Smooth muscle cell (in vitro differentiated cells): Measurements from ENCODE around the gene CUBN. TPM values are rescaled to one million over a fixed set of nuclear protein-coding genes. Genes with fewer than 3 reads are reported as not detected.

ENCODE experiments used
- DNase-seq: peaks from one replicate; lab custom pipeline; 2025; ENCODE audit not compliant: unreplicated experiment; lab: John Stamatoyannopoulos, UW
- H2AFZ ChIP-seq: fragments of 200-600 bp; sonication (generic); 2 replicates; pipeline ENCODE4 v1.6.0; 2016; ENCODE audit warnings: antibody characterized with exemption, low read depth, mild to moderate bottlenecking
- H3F3A ChIP-seq: fragments of 200-600 bp; sonication (generic); 2 replicates; pipeline ENCODE4 v1.6.0; 2017; ENCODE audit warnings: antibody characterized with exemption, low read depth
- H3K27ac ChIP-seq: fragments of 200-600 bp; sonication (generic); 2 replicates; pipeline ENCODE4 v1.5.1; 2016; ENCODE audit warnings: low read depth, mild to moderate bottlenecking
- H3K27me3 ChIP-seq: fragments of 200-600 bp; sonication (generic); 2 replicates; pipeline ENCODE4 v1.6.1; 2016; ENCODE audit warnings: low read depth, mild to moderate bottlenecking
- H3K36me3 ChIP-seq: fragments of 200-600 bp; sonication (generic); 2 replicates; pipeline ENCODE4 v1.5.1; 2016; ENCODE audit warnings: low read depth
- H3K4me1 ChIP-seq: fragments of 200-600 bp; sonication (generic); 2 replicates; pipeline ENCODE4 v1.5.1; 2016; ENCODE audit warnings: low read depth
- H3K4me2 ChIP-seq: fragments of 200-600 bp; sonication (generic); 2 replicates; pipeline ENCODE4 v1.6.0; 2016; ENCODE audit warnings: mild to moderate bottlenecking
- H3K4me3 ChIP-seq: fragments of 200-600 bp; sonication (generic); 2 replicates; pipeline ENCODE4 v1.5.1; 2016; ENCODE audit warnings: mild to moderate bottlenecking
- H3K79me2 ChIP-seq: fragments of 200-600 bp; sonication (generic); 2 replicates; pipeline ENCODE4 v1.6.0; 2016; ENCODE audit warnings: low read depth, mild to moderate bottlenecking
- H3K9ac ChIP-seq: fragments of 200-600 bp; sonication (generic); 2 replicates; pipeline ENCODE4 v1.6.0; 2016; ENCODE audit warnings: low read depth
- H3K9me3 ChIP-seq: fragments of 200-600 bp; sonication (generic); replicated peaks from 2 replicates; pipeline ENCODE4 v1.5.1; 2016; ENCODE audit warnings: low read depth
- H4K20me1 ChIP-seq: fragments of 200-600 bp; sonication (generic); 2 replicates; pipeline ENCODE4 v1.6.0; 2016; ENCODE audit warnings: low read depth
- CTCF ChIP-seq: fragments of 200-600 bp; sonication (generic); IDR thresholded peaks from 2 replicates; pipeline ENCODE4 v1.5.1; 2017; ENCODE audit warnings: borderline replicate concordance, mild to moderate bottlenecking, antibody characterized with exemption; ENCODE audit not compliant: insufficient read depth, poor library complexity, severe bottlenecking
- WGBS: methylation state at CpG from one replicate; pipeline ENCODE4 v1.1.7; 2016; ENCODE audit warnings: low lambda C conversion rate; 5-methylcytosine and 5-hydroxymethylcytosine counted together
- polyA plus RNA-seq: library from polyadenylated mRNA; unstranded; fragments of >200 nt; fragmentation: Nextera tagmentation; extraction: Ambion mirVana; gene quantifications from 2 replicates; pipeline ENCODE4 v1.2.1, GENCODE V29; 2016
- total RNA-seq: library from RNA; depleted of rRNA; stranded (reverse); fragments of >200 nt; gene quantifications from 2 replicates; pipeline ENCODE4 v1.2.3, GENCODE V29; 2014

Gene CUBN
- total and polyA plus RNA-seq, 2 experiments from 2014 or later = 0.62 to 4.7 TPM

- Histone ChIP-seq H2AFZ (no peak overlapping the region), H3K9ac (peak overlapping the region; percentile 97), H3K27me3 (no peaks in the 10 kb centered on the region), H3K36me3 (no peaks in the 10 kb centered on the region), H3K27ac (peak overlapping the region; percentile 100), H3K4me1 (peaks cover 23% of the 10 kb centered on the region), H3K79me2 (no peaks in the 10 kb centered on the region), H3F3A (peaks cover 37% of the 10 kb centered on the region), H3K9me3 (no peaks in the 10 kb centered on the region), H3K4me3 (no peak overlapping the region), H3K4me2 (peak overlapping the region; percentile 77), H4K20me1 (no peaks in the 10 kb centered on the region)
- DNase-seq = no peak
- whole genome bisulfite sequencing = 90% methylated on average over 9 of the region's 9 CpGs
- no peak for TF ChIP-seq CTCF
Observed at GRCh38 chr10:17001297-17001744, 128.3 kb downstream of the CUBN start.

- Histone ChIP-seq H3K4me1 (peaks cover 29% of the 10 kb centered on the region), H3K4me3 (no peak overlapping the region), H4K20me1 (no peaks in the 10 kb centered on the region), H2AFZ (peak overlapping the region; percentile 41), H3K9ac (peak overlapping the region; percentile 97), H3K79me2 (no peaks in the 10 kb centered on the region), H3K27me3 (no peaks in the 10 kb centered on the region), H3K36me3 (no peaks in the 10 kb centered on the region), H3K4me2 (peak overlapping the region; percentile 23), H3K27ac (peak overlapping the region; percentile 100), H3F3A (peaks cover 32% of the 10 kb centered on the region), H3K9me3 (no peaks in the 10 kb centered on the region)
- no peak for TF ChIP-seq CTCF
- 59% methylated on average over 10 of the region's 10 CpGs for WGBS
- no peak for DNase-seq
Observed at GRCh38 chr10:16999665-17000451, 129.8 kb downstream of the CUBN start.

- Histone ChIP-seq H3F3A (peaks cover 18% of the 10 kb centered on the region), H3K9me3 (no peaks in the 10 kb centered on the region), H3K79me2 (no peaks in the 10 kb centered on the region), H3K27ac (peak overlapping the region; percentile 98), H3K4me2 (peak overlapping the region; percentile 79), H4K20me1 (no peaks in the 10 kb centered on the region), H2AFZ (no peak overlapping the region), H3K9ac (peak overlapping the region; percentile 88), H3K4me1 (peaks cover 15% of the 10 kb centered on the region), H3K36me3 (no peaks in the 10 kb centered on the region), H3K27me3 (no peaks in the 10 kb centered on the region), H3K4me3 (no peak overlapping the region)
- DNase-seq = no peak
- WGBS = 22% methylated on average over 6 of the region's 6 CpGs
- no peak for TF ChIP-seq CTCF
Observed at GRCh38 chr10:16996530-16996964, 133.1 kb downstream of the CUBN start.
